Upper lobe of left lung (tissue), 6 donors: ENCODE measurements around the gene CROT. TPM values are rescaled to one million over a fixed set of nuclear protein-coding genes. Genes with fewer than 3 reads are reported as not detected.

ENCODE experiments used
- ATAC-seq, 2 donors: fragments of 200-7000 bp; cut with Tn5 transposase; one replicate each; pipeline ENCODE4 v1.9.1; 2022; ENCODE audit warnings: mild to moderate bottlenecking in 2 of 2, moderate library complexity in 2 of 2; ENCODE audit not compliant: low FRiP score in 2 of 2
- DNase-seq, 2 donors: peaks; one replicate each; pipeline ENCODE4 v3.0.0-alpha.2; 2019 to 2020
- H3K27ac ChIP-seq, 4 donors: fragments of 200-600 bp; sonication (generic); one replicate each; pipeline ENCODE4 v1.5.1; 2016 to 2019
- H3K27me3 ChIP-seq, 4 donors: fragments of 200-600 bp; sonication (generic); one replicate each; pipeline ENCODE4 v1.5.1; 2017 to 2019
- H3K36me3 ChIP-seq, 4 donors: fragments of 200-600 bp; sonication (generic); one replicate each; pipeline ENCODE4 v1.5.1; 2016 to 2019
- H3K4me1 ChIP-seq, 4 donors: fragments of 200-600 bp; sonication (generic); one replicate each; pipeline ENCODE4 v1.5.1; 2018 to 2019
- H3K4me3 ChIP-seq, 4 donors: fragments of 200-600 bp; sonication (generic); one replicate each; pipeline ENCODE4 v1.5.1; 2017 to 2019; ENCODE audit warnings: mild to moderate bottlenecking in 2 of 4, moderate library complexity in 1 of 4
- H3K9me3 ChIP-seq, 4 donors: fragments of 200-600 bp; sonication (generic); one replicate each; pipeline ENCODE4 v1.5.1; 2018 to 2019
- EP300 ChIP-seq, 4 donors: sonication (generic); formaldehyde crosslinking; IDR thresholded peaks; one replicate each; pipeline ENCODE4 v1.5.1; 2017; ENCODE audit warnings: antibody characterized with exemption in 4 of 4, control low read depth in 2 of 4
- POLR2A ChIP-seq, 4 donors: fragments of 450-650 bp; IDR thresholded peaks; one replicate each; pipeline ENCODE4 v1.5.1; 2016 to 2017; ENCODE audit warnings: antibody characterized with exemption in 4 of 4, mild to moderate bottlenecking in 2 of 4
- POLR2AphosphoS5 ChIP-seq, 2 donors: sonication (generic); formaldehyde crosslinking; IDR thresholded peaks; one replicate each; pipeline ENCODE4 v1.5.1; 2017; ENCODE audit warnings: antibody characterized with exemption in 2 of 2
- WGBS, 2 donors: methylation state at CpG; one replicate each; pipeline ENCODE4 v1.1.5; 2017 to 2018; 5-methylcytosine and 5-hydroxymethylcytosine counted together
- total RNA-seq, 6 donors: library from RNA; depleted of rRNA in 4 of 6; stranded (reverse); fragments of >200 nt in 4 of 6; gene quantifications; one replicate each; pipeline versions ENCODE4 v1.1.0 to v1.2.1, GENCODE V29; 2016 to 2021
- TF ChIP-seq, protein P1 (sequence below), 6 experiments: fragments of 450-650 bp in 4 of 6; fragments of 200-600 bp in 2 of 6; sonication (generic) in 2 of 6; IDR thresholded peaks; one replicate each; pipeline ENCODE4 v1.5.1; 2016 to 2019; ENCODE audit warnings: antibody characterized with exemption in 6 of 6
- donor health status: DM: no; HTN: no; CAD: no; lungs with moderate emphysema.
- donor health status: DM: no; HTN: yes; CAD: no; lungs with severe emphysema.

Gene CROT
- total RNA-seq, 6 donors from 2014 or later: 2.9 to 16.6 (median 8.6) TPM

DNA sequence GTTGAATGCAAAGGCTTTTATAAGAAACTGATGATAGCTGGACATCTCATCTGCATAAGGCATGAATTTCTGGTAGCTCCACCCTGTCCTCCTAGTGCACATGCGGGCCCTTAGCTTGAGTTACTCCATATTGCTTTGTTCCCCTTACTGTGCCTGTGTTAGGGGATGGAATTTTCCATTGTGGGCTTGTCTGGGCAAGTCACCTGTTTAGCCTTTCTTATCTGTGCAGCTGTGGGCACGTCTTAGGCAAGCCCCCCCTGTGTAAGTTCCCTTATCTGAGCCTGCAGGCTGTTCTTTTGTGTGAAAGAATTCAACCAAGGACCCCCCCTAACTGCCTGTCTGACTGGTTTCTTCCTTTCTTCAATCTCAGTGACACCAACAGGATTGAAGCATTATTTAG, 14.5 kb upstream of the CROT start:
- ATAC-seq: no peak
- no peak for TF ChIP-seq POLR2A (IDR thresholded peaks at IDR 0.05)
- TF ChIP-seq, protein P1, sequence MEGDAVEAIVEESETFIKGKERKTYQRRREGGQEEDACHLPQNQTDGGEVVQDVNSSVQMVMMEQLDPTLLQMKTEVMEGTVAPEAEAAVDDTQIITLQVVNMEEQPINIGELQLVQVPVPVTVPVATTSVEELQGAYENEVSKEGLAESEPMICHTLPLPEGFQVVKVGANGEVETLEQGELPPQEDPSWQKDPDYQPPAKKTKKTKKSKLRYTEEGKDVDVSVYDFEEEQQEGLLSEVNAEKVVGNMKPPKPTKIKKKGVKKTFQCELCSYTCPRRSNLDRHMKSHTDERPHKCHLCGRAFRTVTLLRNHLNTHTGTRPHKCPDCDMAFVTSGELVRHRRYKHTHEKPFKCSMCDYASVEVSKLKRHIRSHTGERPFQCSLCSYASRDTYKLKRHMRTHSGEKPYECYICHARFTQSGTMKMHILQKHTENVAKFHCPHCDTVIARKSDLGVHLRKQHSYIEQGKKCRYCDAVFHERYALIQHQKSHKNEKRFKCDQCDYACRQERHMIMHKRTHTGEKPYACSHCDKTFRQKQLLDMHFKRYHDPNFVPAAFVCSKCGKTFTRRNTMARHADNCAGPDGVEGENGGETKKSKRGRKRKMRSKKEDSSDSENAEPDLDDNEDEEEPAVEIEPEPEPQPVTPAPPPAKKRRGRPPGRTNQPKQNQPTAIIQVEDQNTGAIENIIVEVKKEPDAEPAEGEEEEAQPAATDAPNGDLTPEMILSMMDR (IDR thresholded peaks at IDR 0.05): no peak
- no peak for TF ChIP-seq EP300 (IDR thresholded peaks at IDR 0.05)
- no peak for TF ChIP-seq POLR2AphosphoS5 (IDR thresholded peaks at IDR 0.05)
- no peaks in the 10 kb centered on the region for H3K27me3 ChIP-seq
- H3K27ac ChIP-seq: no peak overlapping the region
- H3K36me3 ChIP-seq: peaks cover 0 to 9% (median 4%) of the 10 kb centered on the region in 4 donors
- 64 to 74% methylated on average over 2 of the region's 2 CpGs for WGBS, 2 donors
- peaks cover 13 to 51% (median 33%) of the 10 kb centered on the region in 4 donors for H3K9me3 ChIP-seq
- DNase-seq: no peak
- H3K4me3 ChIP-seq: no peak overlapping the region
- H3K4me1 ChIP-seq: no peaks in the 10 kb centered on the region

DNA sequence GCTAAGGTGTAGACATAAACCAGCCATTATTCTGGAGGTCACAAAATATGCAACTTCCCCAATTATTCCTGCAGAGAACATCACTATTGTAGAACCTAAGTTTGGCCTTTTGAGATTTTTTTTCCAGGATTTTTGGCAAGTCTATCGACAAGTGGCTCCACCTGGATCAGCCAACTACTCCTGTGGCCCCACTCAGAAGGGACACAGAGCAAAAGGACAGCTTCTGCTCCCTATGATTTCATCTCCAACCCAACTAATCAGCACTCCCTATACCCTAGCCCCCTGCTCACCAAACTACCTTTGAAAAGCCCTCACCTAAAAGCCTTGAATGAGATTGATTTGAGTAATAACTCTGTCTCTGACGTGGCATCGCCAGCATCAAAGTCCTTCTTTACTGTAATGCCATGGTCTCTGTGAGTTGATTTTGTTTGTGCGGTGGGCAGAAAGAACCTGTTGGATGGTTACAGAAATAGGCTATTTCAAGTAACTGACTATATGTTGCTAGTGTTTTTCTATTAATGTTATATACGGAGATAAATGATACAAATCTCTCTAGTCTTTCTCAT, 13.7 kb upstream of the CROT start:
- no peak for ATAC-seq
- Histone ChIP-seq H3K27me3 (no peaks in the 10 kb centered on the region), H3K4me1 (no peaks in the 10 kb centered on the region), H3K9me3 (peaks cover 13 to 42% (median 30%) of the 10 kb centered on the region in 4 donors), H3K27ac (no peak overlapping the region), H3K4me3 (no peak overlapping the region), H3K36me3 (peaks cover 0 to 9% (median 4%) of the 10 kb centered on the region in 4 donors)
- DNase-seq: no peak
- 95 to 99% methylated on average over 5 of the region's 5 CpGs for WGBS, 2 donors
- TF ChIP-seq, protein P1 (IDR thresholded peaks at IDR 0.05): no peak

DNA sequence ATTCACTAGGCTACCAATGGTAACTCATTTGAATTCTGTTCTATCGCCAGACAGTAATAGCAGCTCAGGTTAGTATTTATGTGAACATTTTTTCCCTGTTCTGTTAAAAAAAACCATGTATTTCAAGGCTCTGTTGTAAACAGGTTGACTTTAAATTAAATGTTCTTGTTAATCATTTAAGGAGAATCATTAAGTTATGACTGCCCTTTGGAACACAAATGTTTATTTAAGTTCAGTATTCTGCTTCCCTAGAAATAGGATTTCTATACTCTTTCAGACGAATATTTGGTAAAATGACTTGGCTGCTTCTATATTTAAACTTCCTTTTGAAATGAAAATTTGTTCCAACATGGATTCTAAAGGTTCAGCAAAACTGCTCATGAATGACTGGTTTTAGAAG, 13.1 kb upstream of the CROT start:
- Histone ChIP-seq H3K27ac (no peak overlapping the region), H3K4me1 (no peaks in the 10 kb centered on the region), H3K9me3 (peaks cover 12 to 37% (median 28%) of the 10 kb centered on the region in 4 donors), H3K27me3 (no peaks in the 10 kb centered on the region), H3K36me3 (peaks cover 0 to 9% (median 4%) of the 10 kb centered on the region in 4 donors), H3K4me3 (no peak overlapping the region)
- DNase-seq: no peak
- WGBS, 2 donors: 86 to 88% methylated on average over 2 of the region's 2 CpGs
- TF ChIP-seq POLR2AphosphoS5 (IDR thresholded peaks at IDR 0.05) (no peak), POLR2A (IDR thresholded peaks at IDR 0.05) (no peak), EP300 (IDR thresholded peaks at IDR 0.05) (no peak)
- TF ChIP-seq, protein P1 (IDR thresholded peaks at IDR 0.05): no peak
- no peak for ATAC-seq

DNA sequence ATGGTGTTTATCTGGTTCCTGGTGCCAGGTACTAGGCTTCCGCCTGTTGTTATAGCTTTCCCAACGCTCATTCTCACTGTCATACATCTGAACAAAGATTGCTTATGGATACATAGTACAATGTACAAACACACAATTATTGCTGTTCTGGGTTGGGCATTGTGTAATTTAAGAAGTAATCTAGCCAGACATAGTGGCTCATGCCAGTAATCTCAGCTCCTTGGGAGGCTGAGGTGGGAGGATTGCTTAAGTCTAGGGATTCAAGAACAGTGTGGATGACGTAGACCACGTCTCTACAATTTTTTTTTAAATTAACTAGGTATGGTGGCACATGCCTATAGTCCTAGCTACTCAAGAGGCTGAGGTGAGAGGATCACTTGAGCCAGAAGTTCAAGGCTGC, 9.3 kb upstream of the CROT start:
- 96 to 98% methylated on average over 4 of the region's 4 CpGs for WGBS, 2 donors
- no peak overlapping the region for H3K4me3 ChIP-seq
- DNase-seq (no peak), ATAC-seq (no peak)
- peaks cover 0 to 5% (median 0%) of the 10 kb centered on the region in 4 donors for H3K36me3 ChIP-seq
- no peaks in the 10 kb centered on the region for H3K4me1 ChIP-seq
- H3K27ac ChIP-seq: no peak overlapping the region
- peaks cover 0 to under 1% (median 0%) of the 10 kb centered on the region in 4 donors for H3K9me3 ChIP-seq
- no peaks in the 10 kb centered on the region for H3K27me3 ChIP-seq
- TF ChIP-seq EP300 (IDR thresholded peaks at IDR 0.05) (no peak), POLR2A (IDR thresholded peaks at IDR 0.05) (no peak), POLR2AphosphoS5 (IDR thresholded peaks at IDR 0.05) (no peak)
- TF ChIP-seq, protein P1 (IDR thresholded peaks at IDR 0.05): no peak

DNA sequence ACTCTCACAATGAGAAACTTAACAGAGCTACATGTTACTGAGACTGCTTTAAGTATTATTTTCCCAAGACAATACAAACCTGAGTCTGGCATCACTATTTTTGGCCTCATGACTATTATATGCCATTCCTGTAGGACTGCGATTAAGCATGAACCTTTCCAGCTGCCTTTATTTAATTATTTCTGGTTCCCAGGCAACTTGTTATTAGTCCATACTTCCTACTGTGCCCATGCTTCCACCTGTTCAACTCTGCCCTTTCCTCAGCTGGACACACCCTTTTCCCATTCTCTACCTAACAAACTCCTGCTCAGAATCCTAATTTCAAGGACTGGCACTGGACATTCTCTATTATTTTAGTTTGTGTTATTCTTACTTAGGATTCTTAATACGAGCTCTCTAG, 8.1 kb upstream of the CROT start:
- H3K27ac ChIP-seq: no peak overlapping the region
- H3K27me3 ChIP-seq: no peaks in the 10 kb centered on the region
- WGBS, 2 donors: 94 to 95% methylated on average over 2 of the region's 2 CpGs
- no peak overlapping the region for H3K4me3 ChIP-seq
- ATAC-seq: no peak
- peaks cover 0 to 5% (median 0%) of the 10 kb centered on the region in 4 donors for H3K36me3 ChIP-seq
- no peaks in the 10 kb centered on the region for H3K9me3 ChIP-seq
- no peak for DNase-seq
- H3K4me1 ChIP-seq: no peaks in the 10 kb centered on the region
- TF ChIP-seq POLR2AphosphoS5 (IDR thresholded peaks at IDR 0.05) (no peak), EP300 (IDR thresholded peaks at IDR 0.05) (no peak), POLR2A (IDR thresholded peaks at IDR 0.05) (no peak)
- TF ChIP-seq, protein P1 (IDR thresholded peaks at IDR 0.05): no peak
